K562 (cell line): Measurements from ENCODE around the gene IL24. TPM values are rescaled to one million over a fixed set of nuclear protein-coding genes. Genes with fewer than 3 reads are reported as not detected.

Experiments
- ATAC-seq: fragments of 200-7000 bp; cut with Tn5 transposase; 3 replicates; pipeline ENCODE4 v1.9.1; 2020; ENCODE audit warnings: moderate library complexity
- BruUV-seq: library from RNA; stranded (reverse); fragments of 400-500 nt; replicated peaks from 2 replicates; lab custom pipeline; 2021; lab: Mats Ljungman, UMichigan
- CTCF ChIA-PET: fragments of 300-600 bp; formaldehyde crosslinking; extraction: SDS; loops from one replicate; lab custom pipeline; 2021; ENCODE audit warnings: low intra/inter-chr PET ratio; lab: Yijun Ruan, JAX
- POLR2A ChIA-PET: fragments of 300-600, 350-650 bp; sonication (Branson Sonifier 250); formaldehyde crosslinking; extraction: SDS; loops from one replicate; lab custom pipeline; 2021; ENCODE audit warnings: antibody characterized with exemption, inconsistent platforms; lab: Yijun Ruan, JAX
- DNase-seq, 4 experiments: peaks; one replicate each; pipeline versions ENCODE4 v3.0.0 to v3.0.0-alpha.2; 2011 to 2018; ENCODE audit warnings: low spot score in 3 of 4, mixed read lengths in 3 of 4; ENCODE audit errors: extremely low read depth in 1 of 4
- FAIRE-seq: peaks from 2 replicates; lab custom pipeline; 2011; peaks lifted over from hg19 to GRCh38; lab: Jason Lieb, UNC
- H2AFZ ChIP-seq: 2 replicates; pipeline ENCODE4 v1.6.0; 2011; ENCODE audit warnings: low read depth, low read length, control low read depth, inconsistent platforms
- H3K27ac ChIP-seq: fragments of 200-600 bp; 3 replicates; pipeline ENCODE4 v1.8.0; 2011; ENCODE audit warnings: low read depth, mild to moderate bottlenecking, control low read depth, inconsistent platforms, low read length, moderate library complexity, mixed read lengths; ENCODE audit errors: extremely low read depth
- H3K27me3 ChIP-seq, 2 experiments: fragments of 300-600 bp in 1 of 2; 2 replicates in 1 of 2; 3 replicates in 1 of 2; pipeline versions ENCODE4 v1.6.0 to v1.8.0; 2011; ENCODE audit warnings: inconsistent platforms in 2 of 2, low read length in 2 of 2, mild to moderate bottlenecking in 1 of 2, mixed read lengths in 1 of 2, moderate library complexity in 1 of 2; ENCODE audit not compliant: control insufficient read depth in 2 of 2, insufficient read depth in 2 of 2
- H3K36me3 ChIP-seq: fragments of 300-600 bp; 3 replicates; pipeline ENCODE4 v1.8.0; 2011; ENCODE audit warnings: mild to moderate bottlenecking, low read length, inconsistent platforms; ENCODE audit not compliant: control insufficient read depth, insufficient read depth
- H3K4me1 ChIP-seq, 2 experiments: fragments of 200-600 bp in 1 of 2; replicated peaks in 1 of 2; 2 replicates in 1 of 2; 3 replicates in 1 of 2; pipeline versions ENCODE4 v1.5.1 to v1.8.0; 2011; ENCODE audit warnings: inconsistent platforms in 2 of 2, low read length in 2 of 2, mild to moderate bottlenecking in 1 of 2, mixed read lengths in 1 of 2, moderate library complexity in 1 of 2; ENCODE audit not compliant: control insufficient read depth in 2 of 2, insufficient read depth in 2 of 2
- H3K4me2 ChIP-seq: 2 replicates; pipeline ENCODE4 v1.6.1; 2011; ENCODE audit warnings: low read length, control low read depth, inconsistent platforms, mixed read lengths; ENCODE audit not compliant: insufficient read depth
- H3K4me3 ChIP-seq: fragments of 200-600 bp; sonication (generic), shearing (Covaris generic); 2 replicates; pipeline ENCODE4 v1.5.1; 2016; ENCODE audit warnings: control low read depth, inconsistent platforms
- H3K79me2 ChIP-seq: fragments of 200-600 bp; 3 replicates; pipeline ENCODE4 v1.8.0; 2011; ENCODE audit warnings: low read length, inconsistent platforms; ENCODE audit not compliant: control insufficient read depth, insufficient read depth
- H3K9ac ChIP-seq, 2 experiments: 2 replicates each; pipeline versions ENCODE4 v1.6.0 to v1.6.1; 2011; ENCODE audit warnings: low read depth in 2 of 2, low read length in 2 of 2, control low read depth in 1 of 2, inconsistent platforms in 1 of 2, mild to moderate bottlenecking in 1 of 2, mixed read lengths in 1 of 2; ENCODE audit not compliant: insufficient read depth in 1 of 2
- H3K9me1 ChIP-seq: one replicate; pipeline ENCODE4 v1.6.0; 2011; ENCODE audit warnings: inconsistent platforms, mild to moderate bottlenecking, low read length, moderate library complexity; ENCODE audit not compliant: control insufficient read depth, insufficient read depth
- H3K9me3 ChIP-seq: replicated peaks from 2 replicates; pipeline ENCODE4 v1.5.1; 2011; ENCODE audit warnings: low read depth, low read length, inconsistent platforms; ENCODE audit not compliant: control insufficient read depth, insufficient read depth
- H4K20me1 ChIP-seq: replicated peaks from 2 replicates; pipeline ENCODE4 v1.6.1; 2011; ENCODE audit warnings: low read length, inconsistent platforms, mixed read lengths; ENCODE audit not compliant: control insufficient read depth, insufficient read depth
- HDAC6 ChIP-seq: IDR thresholded peaks from 2 replicates; pipeline ENCODE4 v1.6.1; 2012; ENCODE audit warnings: low read depth, mild to moderate bottlenecking, control low read depth, inconsistent platforms, low read length, moderate library complexity
- MTA3 ChIP-seq: fragments of 450-650 bp; formaldehyde crosslinking; IDR thresholded peaks from 2 replicates; pipeline ENCODE4 v1.6.1; 2017; ENCODE audit warnings: mild to moderate bottlenecking, borderline replicate concordance
- SLC30A9 ChIP-seq: fragments of 250-450 bp; sonication (Bioruptor Pico); IDR thresholded peaks from 2 replicates; pipeline ENCODE4 v1.8.0; 2022; ENCODE audit warnings: mild to moderate bottlenecking, moderate library complexity
- SMARCC2 ChIP-seq: fragments of 450-650 bp; IDR thresholded peaks from 2 replicates; pipeline ENCODE4 v1.6.1; 2017; ENCODE audit warnings: antibody characterized with exemption, moderate library complexity, mild to moderate bottlenecking, low read depth
- TSC22D4 ChIP-seq: fragments of 450-650 bp; IDR thresholded peaks from 2 replicates; pipeline ENCODE4 v1.6.1; 2016; ENCODE audit warnings: missing genetic modification characterization, missing biosample characterization, control low read depth
- WGBS: fragments of 100-300 bp; shearing (Covaris generic); methylation state at CpG from one replicate; pipeline ENCODE4 v1.1.6; 2016; ENCODE audit warnings: low coverage, mixed read lengths; ENCODE audit not compliant: insufficient coverage; ENCODE audit errors: missing lambda C conversion rate; 5-methylcytosine and 5-hydroxymethylcytosine counted together
- in situ Hi-C: fragments of 300-500 bp; cut with MboI; formaldehyde crosslinking; loops from 4 replicates; pipeline ENCODE4 v1.15.0; 2018; ENCODE audit warnings: inconsistent platforms, mixed read lengths
- intact Hi-C: fragments of 100-400 bp; cut with micrococcal nuclease; formaldehyde crosslinking; loops from 2 replicates; pipeline ENCODE4 v1.14.2; 2022
- polyA plus RNA-seq, 8 experiments: library from polyadenylated mRNA; depleted of rRNA in 4 of 8; stranded (reverse) in 5 of 8; unstranded in 3 of 8; fragments of >200 nt; fragmentation: Nextera tagmentation in 2 of 8; fragmentation: Illumina TruSeq in 1 of 8; extraction: Ambion mirVana in 2 of 8; extraction: Trizol in 1 of 8; gene quantifications; 2 replicates each; pipeline versions ENCODE4 v1.2.1 to v1.2.3, GENCODE V29; 2011 to 2014; ENCODE audit warnings: inconsistent platforms in 1 of 8, missing spikeins in 1 of 8
- total RNA-seq, 7 experiments: library from RNA; depleted of rRNA in 6 of 7; stranded (reverse); fragments of >200 nt in 6 of 7; fragmentation: Illumina TruSeq in 2 of 7; extraction: Trizol in 2 of 7; gene quantifications; 2 replicates each; pipeline versions ENCODE4 v1.2.1 to v1.2.3, GENCODE V29; 2011 to 2021; ENCODE audit warnings: low replicate concordance in 1 of 7
- TF ChIP-seq, protein P1 (sequence below): fragments of 450-650 bp; IDR thresholded peaks from 2 replicates; pipeline ENCODE4 v1.6.1; 2016; ENCODE audit warnings: antibody characterized with exemption

The IL24 gene
- total and polyA plus RNA-seq, 9 of the 15 experiments (the other 6 are each of a cell fraction or from before 2014, with no cell fraction given): 0.04 to 0.19 TPM; not detected in 7

DNA sequence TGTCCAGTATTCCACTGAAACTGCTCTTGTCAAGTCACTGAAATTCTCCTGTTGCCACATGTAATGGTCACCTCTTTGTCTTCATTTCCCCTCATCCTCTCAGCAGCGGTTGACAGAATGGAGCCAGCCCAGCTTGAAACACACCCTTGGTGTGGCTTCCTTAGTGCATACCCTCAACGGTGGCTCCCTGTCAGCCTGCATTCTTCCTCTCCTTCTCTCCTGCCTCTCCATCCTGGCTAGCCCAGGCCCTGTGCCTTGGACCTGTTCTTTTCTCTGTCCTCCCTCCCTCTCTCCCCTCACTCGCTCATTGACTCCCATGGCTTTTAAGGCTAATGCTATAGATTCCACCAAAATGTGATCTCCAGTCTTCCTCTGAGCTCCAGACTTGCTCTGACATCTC lies 20.8 kb downstream of the IL24 start:
- Histone ChIP-seq H3K4me3 (no peak overlapping the region), H3K9me3 (no peaks in the 10 kb centered on the region), H4K20me1 (no peaks in the 10 kb centered on the region), H2AFZ (no peak overlapping the region), H3K9me1 (no peaks in the 10 kb centered on the region), H3K27me3 (peaks cover 29 to 39% of the 10 kb centered on the region in 2 experiments), H3K4me1 (peaks cover 0 to 5% of the 10 kb centered on the region in 2 experiments; a peak in 3 of 5 replicates), H3K36me3 (no peaks in the 10 kb centered on the region), H3K9ac (no peak overlapping the region), H3K4me2 (no peak overlapping the region), H3K79me2 (no peaks in the 10 kb centered on the region), H3K27ac (no peak overlapping the region)
- TF ChIP-seq MTA3 (no peak), SMARCC2 (no peak), TSC22D4 (tag) (no peak), HDAC6 (no peak), SLC30A9 (CRISPR knock-in tag) (no peak)
- TF ChIP-seq, protein P1, sequence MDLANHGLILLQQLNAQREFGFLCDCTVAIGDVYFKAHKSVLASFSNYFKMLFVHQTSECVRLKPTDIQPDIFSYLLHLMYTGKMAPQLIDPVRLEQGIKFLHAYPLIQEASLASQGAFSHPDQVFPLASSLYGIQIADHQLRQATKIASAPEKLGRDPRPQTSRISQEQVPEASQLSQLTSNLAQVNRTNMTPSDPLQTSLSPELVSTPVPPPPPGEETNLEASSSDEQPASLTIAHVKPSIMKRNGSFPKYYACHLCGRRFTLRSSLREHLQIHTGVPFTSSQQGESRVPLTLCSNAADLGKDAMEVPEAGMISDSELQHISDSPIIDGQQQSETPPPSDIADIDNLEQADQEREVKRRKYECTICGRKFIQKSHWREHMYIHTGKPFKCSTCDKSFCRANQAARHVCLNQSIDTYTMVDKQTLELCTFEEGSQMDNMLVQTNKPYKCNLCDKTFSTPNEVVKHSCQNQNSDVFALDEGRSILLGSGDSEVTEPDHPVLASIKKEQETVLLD: no peak
- no peak for DNase-seq
- no TSS peak for BruUV-seq
- ATAC-seq: no peak
- ChIA-PET POLR2A (interaction anchor here (0.6 to 1.2 kb wide), 2 partner anchors 14 to 452 kb away, joined by 3 to 5 read pairs; no protein-coding TSS in a partner anchor), CTCF (interaction anchor here (0.6 to 0.9 kb wide), 2 partner anchors 18 to 169 kb away, joined by 5 to 6 read pairs; no protein-coding TSS in a partner anchor)
- intact Hi-C loops: no loop called here
- no peak for FAIRE-seq
- WGBS: 3% methylated on average over 3 of the region's 3 CpGs
- in situ Hi-C loops: loop anchor here (25.0 kb wide), 1 partner anchor 306 kb away; the partner anchor contains the start of gene EIF2D
